HEK293 (cell line): Measurements from ENCODE around the gene ZIK1.

ENCODE experiments used
- BCL11A ChIP-seq: fragments of 450-650 bp; formaldehyde crosslinking; IDR thresholded peaks from 2 replicates; pipeline ENCODE4 v1.5.1; 2016; ENCODE audit warnings: low read depth, missing biosample characterization, missing genetic modification characterization
- CTCF ChIP-seq: fragments of 450-650 bp; formaldehyde crosslinking; IDR thresholded peaks from 2 replicates; pipeline ENCODE4 v1.5.1; 2016; ENCODE audit warnings: missing biosample characterization, missing genetic modification characterization
- KLF9 ChIP-seq: fragments of 450-650 bp; formaldehyde crosslinking; IDR thresholded peaks from 2 replicates; pipeline ENCODE4 v1.5.1; 2016; ENCODE audit warnings: missing biosample characterization, missing genetic modification characterization, low read depth
- YY2 ChIP-seq: fragments of 450-650 bp; formaldehyde crosslinking; IDR thresholded peaks from 2 replicates; pipeline ENCODE4 v1.5.1; 2016; ENCODE audit warnings: missing biosample characterization, missing genetic modification characterization
- ZBTB10 ChIP-seq: fragments of 450-650 bp; formaldehyde crosslinking; IDR thresholded peaks from 2 replicates; pipeline ENCODE4 v1.5.1; 2016; ENCODE audit warnings: missing biosample characterization, missing genetic modification characterization
- ZBTB17 ChIP-seq: fragments of 450-650 bp; formaldehyde crosslinking; IDR thresholded peaks from 2 replicates; pipeline ENCODE4 v1.5.1; 2016; ENCODE audit warnings: missing biosample characterization, missing genetic modification characterization
- ZBTB44 ChIP-seq: fragments of 450-650 bp; IDR thresholded peaks from 2 replicates; pipeline ENCODE4 v1.5.1; 2018; ENCODE audit warnings: missing biosample characterization, mild to moderate bottlenecking, missing genetic modification characterization
- ZBTB49 ChIP-seq: fragments of 450-650 bp; formaldehyde crosslinking; IDR thresholded peaks from 2 replicates; pipeline ENCODE4 v1.5.1; 2016; ENCODE audit warnings: missing biosample characterization, missing genetic modification characterization, low read depth
- ZFHX2 ChIP-seq: fragments of 450-650 bp; formaldehyde crosslinking; conservative IDR thresholded peaks from 2 replicates; pipeline ENCODE4 v1.5.1; 2016; ENCODE audit warnings: missing biosample characterization, missing genetic modification characterization
- ZNF335 ChIP-seq: fragments of 450-650 bp; formaldehyde crosslinking; conservative IDR thresholded peaks from 2 replicates; pipeline ENCODE4 v1.5.1; 2016; ENCODE audit warnings: missing biosample characterization, missing genetic modification characterization
- ZNF558 ChIP-seq: fragments of 450-650 bp; formaldehyde crosslinking; IDR thresholded peaks from 2 replicates; pipeline ENCODE4 v1.5.1; 2016; ENCODE audit warnings: missing biosample characterization, missing genetic modification characterization
- ZNF561 ChIP-seq: fragments of 450-650 bp; IDR thresholded peaks from 2 replicates; pipeline ENCODE4 v1.5.1; 2018; ENCODE audit warnings: missing biosample characterization, missing genetic modification characterization, borderline replicate concordance
- ZNF580 ChIP-seq: fragments of 450-650 bp; formaldehyde crosslinking; IDR thresholded peaks from 2 replicates; pipeline ENCODE4 v1.5.1; 2016; ENCODE audit warnings: missing biosample characterization, missing genetic modification characterization
- ZNF629 ChIP-seq: fragments of 450-650 bp; formaldehyde crosslinking; IDR thresholded peaks from 2 replicates; pipeline ENCODE4 v1.5.1; 2017; ENCODE audit warnings: missing biosample characterization, missing genetic modification characterization
- ZNF664 ChIP-seq: fragments of 450-650 bp; formaldehyde crosslinking; IDR thresholded peaks from 2 replicates; pipeline ENCODE4 v1.5.1; 2016; ENCODE audit warnings: missing biosample characterization, missing genetic modification characterization
- ZNF692 ChIP-seq: fragments of 450-650 bp; formaldehyde crosslinking; IDR thresholded peaks from 2 replicates; pipeline ENCODE4 v1.5.1; 2016; ENCODE audit warnings: missing biosample characterization, missing genetic modification characterization
- ZSCAN16 ChIP-seq: fragments of 450-650 bp; formaldehyde crosslinking; IDR thresholded peaks from 2 replicates; pipeline ENCODE4 v1.5.1; 2016; ENCODE audit warnings: missing biosample characterization, missing genetic modification characterization
- TF ChIP-seq, protein P1 (sequence below): fragments of 450-650 bp; formaldehyde crosslinking; IDR thresholded peaks from 2 replicates; pipeline ENCODE4 v1.5.1; 2016; ENCODE audit warnings: missing biosample characterization, missing genetic modification characterization
- TF ChIP-seq, protein P2 (sequence below): sonication (generic); formaldehyde crosslinking; IDR thresholded peaks from 2 replicates; pipeline ENCODE4 v1.8.1; 2022; ENCODE audit warnings: mild to moderate bottlenecking, moderate library complexity, missing genetic modification reagents
- TF ChIP-seq, protein P3 (sequence below): fragments of 450-650 bp; formaldehyde crosslinking; conservative IDR thresholded peaks from 2 replicates; pipeline ENCODE4 v1.5.1; 2016; ENCODE audit warnings: low read depth, missing biosample characterization, missing genetic modification characterization

Gene ZIK1

GRCh38 chr19:57578487-57579205 lies 5.3 kb upstream of the ZIK1 start, which contains the start of gene ZNF416 (continued):
- TF ChIP-seq, protein P1, sequence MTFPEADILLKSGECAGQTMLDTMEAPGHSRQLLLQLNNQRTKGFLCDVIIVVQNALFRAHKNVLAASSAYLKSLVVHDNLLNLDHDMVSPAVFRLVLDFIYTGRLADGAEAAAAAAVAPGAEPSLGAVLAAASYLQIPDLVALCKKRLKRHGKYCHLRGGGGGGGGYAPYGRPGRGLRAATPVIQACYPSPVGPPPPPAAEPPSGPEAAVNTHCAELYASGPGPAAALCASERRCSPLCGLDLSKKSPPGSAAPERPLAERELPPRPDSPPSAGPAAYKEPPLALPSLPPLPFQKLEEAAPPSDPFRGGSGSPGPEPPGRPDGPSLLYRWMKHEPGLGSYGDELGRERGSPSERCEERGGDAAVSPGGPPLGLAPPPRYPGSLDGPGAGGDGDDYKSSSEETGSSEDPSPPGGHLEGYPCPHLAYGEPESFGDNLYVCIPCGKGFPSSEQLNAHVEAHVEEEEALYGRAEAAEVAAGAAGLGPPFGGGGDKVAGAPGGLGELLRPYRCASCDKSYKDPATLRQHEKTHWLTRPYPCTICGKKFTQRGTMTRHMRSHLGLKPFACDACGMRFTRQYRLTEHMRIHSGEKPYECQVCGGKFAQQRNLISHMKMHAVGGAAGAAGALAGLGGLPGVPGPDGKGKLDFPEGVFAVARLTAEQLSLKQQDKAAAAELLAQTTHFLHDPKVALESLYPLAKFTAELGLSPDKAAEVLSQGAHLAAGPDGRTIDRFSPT (tag by site-specific recombination) = peak; percentile 69; the same call in 1 of the 2 replicates
- peak; percentile 63; the same call in 1 of the 2 replicates for TF ChIP-seq ZBTB17 (tag by site-specific recombination)
- TF ChIP-seq, protein P2, sequence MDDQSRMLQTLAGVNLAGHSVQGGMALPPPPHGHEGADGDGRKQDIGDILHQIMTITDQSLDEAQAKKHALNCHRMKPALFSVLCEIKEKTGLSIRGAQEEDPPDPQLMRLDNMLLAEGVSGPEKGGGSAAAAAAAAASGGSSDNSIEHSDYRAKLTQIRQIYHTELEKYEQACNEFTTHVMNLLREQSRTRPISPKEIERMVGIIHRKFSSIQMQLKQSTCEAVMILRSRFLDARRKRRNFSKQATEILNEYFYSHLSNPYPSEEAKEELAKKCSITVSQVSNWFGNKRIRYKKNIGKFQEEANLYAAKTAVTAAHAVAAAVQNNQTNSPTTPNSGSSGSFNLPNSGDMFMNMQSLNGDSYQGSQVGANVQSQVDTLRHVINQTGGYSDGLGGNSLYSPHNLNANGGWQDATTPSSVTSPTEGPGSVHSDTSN (CRISPR knock-in tag) = peak; percentile 65; the same call in 1 of the 2 replicates
- no peak for TF ChIP-seq BCL11A
- peak; percentile 53 for TF ChIP-seq ZFHX2
- peak; percentile 58; the same call in 1 of the 2 replicates for TF ChIP-seq CTCF (tag by site-specific recombination)
- TF ChIP-seq ZSCAN16 (tag by site-specific recombination) = 0 out of 2 replicates have a peak, but pooled peaks have one; percentile 23
- peak; percentile 79 for TF ChIP-seq ZNF692 (tag by site-specific recombination)
- TF ChIP-seq ZBTB49 = no peak
- peak; percentile 55 for TF ChIP-seq YY2 (tag by site-specific recombination)
- TF ChIP-seq, protein P3, sequence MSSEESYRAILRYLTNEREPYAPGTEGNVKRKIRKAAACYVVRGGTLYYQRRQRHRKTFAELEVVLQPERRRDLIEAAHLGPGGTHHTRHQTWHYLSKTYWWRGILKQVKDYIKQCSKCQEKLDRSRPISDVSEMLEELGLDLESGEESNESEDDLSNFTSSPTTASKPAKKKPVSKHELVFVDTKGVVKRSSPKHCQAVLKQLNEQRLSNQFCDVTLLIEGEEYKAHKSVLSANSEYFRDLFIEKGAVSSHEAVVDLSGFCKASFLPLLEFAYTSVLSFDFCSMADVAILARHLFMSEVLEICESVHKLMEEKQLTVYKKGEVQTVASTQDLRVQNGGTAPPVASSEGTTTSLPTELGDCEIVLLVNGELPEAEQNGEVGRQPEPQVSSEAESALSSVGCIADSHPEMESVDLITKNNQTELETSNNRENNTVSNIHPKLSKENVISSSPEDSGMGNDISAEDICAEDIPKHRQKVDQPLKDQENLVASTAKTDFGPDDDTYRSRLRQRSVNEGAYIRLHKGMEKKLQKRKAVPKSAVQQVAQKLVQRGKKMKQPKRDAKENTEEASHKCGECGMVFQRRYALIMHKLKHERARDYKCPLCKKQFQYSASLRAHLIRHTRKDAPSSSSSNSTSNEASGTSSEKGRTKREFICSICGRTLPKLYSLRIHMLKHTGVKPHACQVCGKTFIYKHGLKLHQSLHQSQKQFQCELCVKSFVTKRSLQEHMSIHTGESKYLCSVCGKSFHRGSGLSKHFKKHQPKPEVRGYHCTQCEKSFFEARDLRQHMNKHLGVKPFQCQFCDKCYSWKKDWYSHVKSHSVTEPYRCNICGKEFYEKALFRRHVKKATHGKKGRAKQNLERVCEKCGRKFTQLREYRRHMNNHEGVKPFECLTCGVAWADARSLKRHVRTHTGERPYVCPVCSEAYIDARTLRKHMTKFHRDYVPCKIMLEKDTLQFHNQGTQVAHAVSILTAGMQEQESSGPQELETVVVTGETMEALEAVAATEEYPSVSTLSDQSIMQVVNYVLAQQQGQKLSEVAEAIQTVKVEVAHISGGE (tag by site-specific recombination) = peak; percentile 93
- TF ChIP-seq ZBTB44 (tag by site-specific recombination) = peak; percentile 83
- peak; percentile 12; the same call in 1 of the 2 replicates for TF ChIP-seq ZNF558 (tag by site-specific recombination)
- TF ChIP-seq ZNF335 (tag by site-specific recombination) = peak; percentile 80
- peak; percentile 74; the same call in 1 of the 2 replicates for TF ChIP-seq ZNF561
- TF ChIP-seq KLF9 (tag by site-specific recombination) = peak; percentile 62; the same call in 1 of the 2 replicates
- TF ChIP-seq ZBTB10 (tag by site-specific recombination) = no peak
- peak; percentile 54 for TF ChIP-seq ZNF580 (tag by site-specific recombination)
- TF ChIP-seq ZNF629 = peak; percentile 11; the same call in 1 of the 2 replicates
- TF ChIP-seq ZNF664 (tag by site-specific recombination) = 0 out of 2 replicates have a peak, but pooled peaks have one; percentile 18
